SKM-1 (cell line): ENCODE results near the gene BBOF1.
"Not testable (repeated sequence)": the region's sequence is repeated elsewhere in the genome, so short reads cannot be mapped to it uniquely, and the experiment has no call there.

Experiments
- DNase-seq: peaks from one replicate; lab custom pipeline; 2025; ENCODE audit not compliant: unreplicated experiment; lab: John Stamatoyannopoulos, UW

Gene BBOF1

GRCh38 chr14:74018586-74019407 lies at the start of gene BBOF1, which contains the start of gene ENTPD5:
Gene BBOF1, plus strand, starts transcription at chr14:74019349. Its CDS starts 130 bp downstream, at chr14:74019479.
Gene ENTPD5, minus strand, starts transcription at chr14:74019288. Its CDS starts 31,186 bp downstream, at chr14:73988102.
- peak; percentile 16 for DNase-seq

GRCh38 chr14:73973497-73973896 lies 45.7 kb upstream of the BBOF1 start:
- no peak for DNase-seq

- no peak for DNase-seq
Observed at GRCh38 chr14:73976125-73976524, 43.0 kb upstream of the BBOF1 start.

- DNase-seq: no peak
Observed at GRCh38 chr14:73977896-73978295, 41.3 kb upstream of the BBOF1 start.

- no peak for DNase-seq
Observed at GRCh38 chr14:73988065-73988464, 31.1 kb upstream of the BBOF1 start.

GRCh38 chr14:73988656-73989055 lies 30.5 kb upstream of the BBOF1 start:
- DNase-seq: not testable (repeated sequence)

- DNase-seq: no peak
Observed at GRCh38 chr14:73991092-73991491, 28.1 kb upstream of the BBOF1 start.

GRCh38 chr14:73994926-73995325 lies 24.2 kb upstream of the BBOF1 start:
- DNase-seq: not testable (repeated sequence)

- DNase-seq: no peak
Observed at GRCh38 chr14:73995977-73996378, 23.2 kb upstream of the BBOF1 start.

- DNase-seq: no peak
Observed at GRCh38 chr14:73996731-73997107, 22.4 kb upstream of the BBOF1 start.

- no peak for DNase-seq
Observed at GRCh38 chr14:73997108-73997943, 21.8 kb upstream of the BBOF1 start.

GRCh38 chr14:73997944-73998447 lies 21.2 kb upstream of the BBOF1 start:
- no peak for DNase-seq

GRCh38 chr14:73998726-73999125 lies 20.4 kb upstream of the BBOF1 start:
- no peak for DNase-seq

GRCh38 chr14:74005664-74006063 lies 13.5 kb upstream of the BBOF1 start:
- DNase-seq: not testable (repeated sequence)

- no peak for DNase-seq
Observed at GRCh38 chr14:74008843-74009499, 10.2 kb upstream of the BBOF1 start.

GRCh38 chr14:74014299-74014698 lies 4.8 kb upstream of the BBOF1 start:
- DNase-seq: no peak

GRCh38 chr14:74015176-74015575 lies 4.0 kb upstream of the BBOF1 start:
- DNase-seq: no peak

GRCh38 chr14:74015963-74016362 lies 3.2 kb upstream of the BBOF1 start:
- no peak for DNase-seq

- DNase-seq: no peak
Observed at GRCh38 chr14:74018174-74018585, 969 bp upstream of the BBOF1 start.

GRCh38 chr14:74019408-74020137 lies 424 bp downstream of the BBOF1 start:
- no peak for DNase-seq

- DNase-seq: no peak
Observed at GRCh38 chr14:74022346-74022745, 3.2 kb downstream of the BBOF1 start.
